Measurements from ENCODE around the gene TBC1D19.

DNA sequence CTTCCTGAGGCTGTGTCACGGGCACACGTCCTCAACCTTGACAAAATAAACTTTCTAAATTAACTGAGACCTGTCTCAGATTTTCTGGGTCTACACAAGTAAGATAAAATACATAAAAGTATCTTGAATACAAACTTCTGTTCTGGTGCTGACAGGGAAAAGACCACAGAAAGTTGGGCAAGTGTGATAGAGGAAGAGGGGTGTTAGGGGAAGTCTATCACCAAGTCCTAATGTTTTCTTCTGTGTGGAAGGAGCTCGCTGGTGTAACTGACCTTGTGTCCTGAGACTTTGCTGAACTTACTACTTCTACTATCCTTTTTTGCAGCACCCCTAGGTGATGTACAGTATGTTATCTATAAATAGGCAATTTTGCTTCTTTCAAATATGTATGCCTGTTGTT is 179.8 kb downstream of the TBC1D19 start:
- no peak for TF ChIP-seq OSR1 (CRISPR knock-in tag; IDR thresholded peaks at IDR 0.05)
- no peak for TF ChIP-seq ESRRG (CRISPR knock-in tag; IDR thresholded peaks at IDR 0.05)
- TF ChIP-seq, protein P1, sequence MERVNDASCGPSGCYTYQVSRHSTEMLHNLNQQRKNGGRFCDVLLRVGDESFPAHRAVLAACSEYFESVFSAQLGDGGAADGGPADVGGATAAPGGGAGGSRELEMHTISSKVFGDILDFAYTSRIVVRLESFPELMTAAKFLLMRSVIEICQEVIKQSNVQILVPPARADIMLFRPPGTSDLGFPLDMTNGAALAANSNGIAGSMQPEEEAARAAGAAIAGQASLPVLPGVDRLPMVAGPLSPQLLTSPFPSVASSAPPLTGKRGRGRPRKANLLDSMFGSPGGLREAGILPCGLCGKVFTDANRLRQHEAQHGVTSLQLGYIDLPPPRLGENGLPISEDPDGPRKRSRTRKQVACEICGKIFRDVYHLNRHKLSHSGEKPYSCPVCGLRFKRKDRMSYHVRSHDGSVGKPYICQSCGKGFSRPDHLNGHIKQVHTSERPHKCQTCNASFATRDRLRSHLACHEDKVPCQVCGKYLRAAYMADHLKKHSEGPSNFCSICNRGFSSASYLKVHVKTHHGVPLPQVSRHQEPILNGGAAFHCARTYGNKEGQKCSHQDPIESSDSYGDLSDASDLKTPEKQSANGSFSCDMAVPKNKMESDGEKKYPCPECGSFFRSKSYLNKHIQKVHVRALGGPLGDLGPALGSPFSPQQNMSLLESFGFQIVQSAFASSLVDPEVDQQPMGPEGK (CRISPR knock-in tag; IDR thresholded peaks at IDR 0.05; ENCODE audit: borderline replicate concordance): no peak
- TF ChIP-seq CSDC2 (CRISPR knock-in tag; IDR thresholded peaks at IDR 0.05): no peak
- no peak for TF ChIP-seq ISL1 (CRISPR knock-in tag; IDR thresholded peaks at IDR 0.05)
- no peak for TF ChIP-seq ZC3H10 (CRISPR knock-in tag; IDR thresholded peaks at IDR 0.05)
- no peak for TF ChIP-seq ZNF70 (CRISPR knock-in tag; IDR thresholded peaks at IDR 0.05)
